Stimulated activated CD4-positive, alpha-beta T cell treated with anti-CD3 and anti-CD28 coated beads, Interleukin-1b, Interleukin-23, amount 100 ng/mL, for 4 hours (primary cell): Measurements from ENCODE around the gene CYLC1.

Experiments
- DNase-seq, 2 donors: peaks; one replicate each; pipeline ENCODE4 v3.0.0-alpha.2; 2020; ENCODE audit warnings: low read depth in 2 of 2

Gene CYLC1, protein sequence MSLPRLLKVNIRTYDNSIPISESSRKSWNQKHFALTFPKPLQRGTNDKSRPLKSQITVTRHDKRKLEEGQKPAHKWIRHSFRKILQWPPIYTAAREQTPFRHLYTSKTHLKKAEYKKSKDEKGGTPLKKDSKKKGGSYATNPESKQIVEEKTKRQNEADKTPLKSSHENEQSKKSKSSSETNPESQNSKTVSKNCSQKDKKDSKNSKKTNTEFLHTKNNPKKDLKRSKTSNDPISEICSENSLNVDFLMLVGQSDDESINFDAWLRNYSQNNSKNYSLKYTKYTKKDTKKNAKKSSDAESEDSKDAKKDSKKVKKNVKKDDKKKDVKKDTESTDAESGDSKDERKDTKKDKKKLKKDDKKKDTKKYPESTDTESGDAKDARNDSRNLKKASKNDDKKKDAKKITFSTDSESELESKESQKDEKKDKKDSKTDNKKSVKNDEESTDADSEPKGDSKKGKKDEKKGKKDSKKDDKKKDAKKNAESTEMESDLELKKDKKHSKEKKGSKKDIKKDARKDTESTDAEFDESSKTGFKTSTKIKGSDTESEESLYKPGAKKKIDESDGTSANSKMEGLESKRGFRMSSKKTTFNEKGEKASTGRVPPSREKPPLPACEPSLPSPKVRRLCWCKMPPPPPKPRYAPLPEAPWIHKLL

DNA sequence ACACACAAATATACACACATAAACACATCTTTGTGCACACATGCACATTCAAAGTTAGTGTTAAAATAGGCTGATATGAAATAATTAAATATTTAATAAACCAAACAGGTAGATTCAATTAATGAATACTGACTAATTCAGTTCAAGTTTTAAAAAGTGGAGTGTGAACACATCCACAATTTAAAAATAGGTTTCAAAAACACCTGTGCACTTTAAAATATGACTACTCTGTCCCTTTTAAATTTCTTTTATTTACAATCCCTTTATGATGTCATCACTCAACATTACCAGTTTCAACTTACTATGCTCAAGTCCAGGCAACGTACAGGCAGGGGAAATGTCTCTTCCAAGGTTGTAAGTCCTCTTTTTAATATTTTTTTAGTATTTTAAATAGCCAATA is at the start of gene CYLC1:
CYLC1 (plus strand) TSS at position 301 of the 400 bp plus-strand sequence; CDS start at position 338, 37 bp downstream.
- no peak for DNase-seq

DNA sequence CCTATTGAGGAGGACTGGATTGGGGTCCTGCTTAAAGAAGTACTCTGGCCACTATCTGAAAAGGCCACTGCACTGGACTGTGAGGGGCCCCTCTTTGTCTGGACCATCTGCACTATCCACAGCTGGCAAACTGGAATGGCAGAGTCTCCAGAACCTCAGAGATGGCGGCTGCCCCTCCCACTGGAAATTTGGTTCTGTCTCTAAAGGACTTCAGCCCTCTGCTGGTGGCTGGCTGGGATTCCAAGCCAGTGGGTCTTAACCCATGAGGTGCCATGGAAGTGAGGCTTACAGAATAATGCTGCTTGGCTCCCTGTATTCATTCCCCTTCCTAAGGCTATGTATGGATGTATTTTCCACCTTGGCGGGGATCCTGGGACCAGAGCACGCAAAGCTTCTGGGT is 41.6 kb upstream of the CYLC1 start:
- no peak for DNase-seq

DNA sequence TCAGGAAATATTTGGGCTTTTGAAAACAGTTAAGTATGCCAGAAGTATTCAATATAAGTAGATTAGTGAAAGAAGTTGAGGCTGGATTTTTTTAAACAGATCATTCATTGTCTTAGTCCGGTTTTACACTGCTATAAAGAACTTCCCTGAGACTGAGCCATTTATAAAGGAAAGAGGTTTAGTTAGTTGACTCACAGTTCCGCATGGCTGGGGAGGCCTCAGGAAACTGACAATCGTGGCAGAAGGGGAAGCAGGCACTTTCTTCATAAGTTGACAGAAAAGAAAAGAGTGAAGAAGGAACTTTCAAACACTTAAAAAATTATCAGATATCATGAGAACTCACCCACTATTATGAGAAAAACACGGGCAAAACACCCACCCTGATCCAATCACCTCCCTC is 31.1 kb upstream of the CYLC1 start:
- no peak for DNase-seq

DNA sequence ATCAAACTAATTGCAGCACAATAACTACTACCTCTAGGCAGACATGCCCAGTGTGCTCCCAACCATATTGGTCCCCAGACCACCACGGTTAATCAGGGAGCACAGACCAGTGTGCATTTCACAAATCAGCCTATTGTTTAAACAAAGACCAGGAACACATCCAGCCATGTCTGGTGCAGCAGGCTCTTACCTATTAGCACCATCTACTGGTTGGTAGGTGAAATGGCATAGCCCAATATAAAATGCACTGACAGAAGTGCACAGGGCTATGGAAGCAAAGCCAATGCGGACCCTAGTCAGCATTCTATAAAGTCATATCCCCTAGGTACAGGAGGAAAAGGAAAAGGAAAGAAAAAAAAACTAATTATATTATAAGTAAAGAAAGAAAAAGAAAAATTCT is 15.5 kb upstream of the CYLC1 start:
- no peak for DNase-seq

DNA sequence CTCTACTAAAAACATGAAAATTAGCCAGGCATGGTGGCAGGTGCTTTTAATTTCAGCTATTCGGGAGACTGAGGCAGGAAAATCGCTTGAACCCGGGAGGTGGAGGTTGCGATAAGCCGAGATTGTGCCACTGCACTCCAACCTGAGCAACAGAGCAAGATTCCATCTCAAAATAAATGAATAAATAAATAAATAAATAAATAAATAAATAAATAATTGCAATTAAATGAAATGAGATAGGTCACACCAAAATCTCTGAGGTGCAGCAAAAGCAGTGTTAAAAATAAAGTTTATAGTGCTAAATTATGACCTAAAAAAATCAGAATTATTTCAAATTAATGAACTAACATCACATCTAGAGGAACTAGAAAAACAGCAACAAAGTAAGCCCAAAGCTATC is 13.6 kb upstream of the CYLC1 start:
- DNase-seq, result no peak

DNA sequence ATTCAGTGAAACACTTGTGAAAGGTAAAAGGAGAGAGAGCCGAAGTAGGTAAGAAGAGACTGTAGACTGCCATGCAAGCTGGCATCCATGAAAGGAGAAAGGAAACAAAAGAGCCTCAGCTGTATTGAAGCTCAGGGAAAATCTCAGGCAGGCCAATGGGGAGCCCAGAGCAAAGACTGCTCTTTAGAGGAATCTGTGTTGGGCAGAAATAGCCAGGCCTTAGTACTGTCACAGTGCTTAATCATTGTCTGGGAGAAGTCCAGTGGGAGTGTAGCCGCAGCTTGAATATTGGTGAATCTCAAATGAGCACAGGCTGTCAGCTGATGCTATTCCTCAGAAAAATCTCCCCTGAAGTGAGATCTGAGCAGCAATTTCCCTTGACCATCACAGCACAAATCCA is 27.6 kb downstream of the CYLC1 start:
- no peak for DNase-seq

DNA sequence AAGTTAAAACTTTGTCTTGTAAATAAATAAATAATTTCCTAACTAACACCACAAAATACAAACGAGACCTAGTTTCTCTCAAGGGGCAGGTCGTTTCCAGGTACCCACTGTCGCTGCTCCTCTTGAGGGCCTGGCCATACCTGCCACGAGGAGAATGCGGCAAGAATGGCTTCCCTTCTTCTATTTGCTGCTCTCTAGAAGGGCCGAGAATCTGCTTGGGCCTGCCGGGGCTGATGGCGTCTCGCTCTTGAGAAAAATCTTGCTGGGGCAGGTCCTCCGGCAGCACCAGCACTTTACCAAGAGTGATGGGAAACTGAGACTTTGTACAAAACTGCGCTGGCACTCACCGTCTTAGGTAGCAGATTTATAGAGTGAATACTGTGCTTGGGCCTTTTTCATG is 31.5 kb downstream of the CYLC1 start:
- DNase-seq, result no peak

DNA sequence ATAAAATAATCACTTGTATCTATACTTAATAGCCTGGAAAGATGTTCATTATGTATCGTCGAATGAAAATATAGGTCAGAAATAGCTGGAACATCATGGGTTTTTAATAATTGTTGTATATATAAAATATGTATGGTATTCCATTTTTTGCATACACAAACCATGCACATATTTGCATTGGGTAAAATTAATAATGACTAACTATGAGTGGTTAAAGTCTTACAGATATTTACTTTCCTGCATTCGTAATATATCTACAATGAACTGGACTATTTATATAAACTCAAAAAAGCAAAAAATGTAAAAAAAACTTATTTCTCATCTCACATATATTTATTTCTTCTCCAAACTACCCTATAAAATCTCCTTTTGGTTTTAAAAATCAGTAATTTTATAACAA is 46.0 kb downstream of the CYLC1 start:
- no peak for DNase-seq

DNA sequence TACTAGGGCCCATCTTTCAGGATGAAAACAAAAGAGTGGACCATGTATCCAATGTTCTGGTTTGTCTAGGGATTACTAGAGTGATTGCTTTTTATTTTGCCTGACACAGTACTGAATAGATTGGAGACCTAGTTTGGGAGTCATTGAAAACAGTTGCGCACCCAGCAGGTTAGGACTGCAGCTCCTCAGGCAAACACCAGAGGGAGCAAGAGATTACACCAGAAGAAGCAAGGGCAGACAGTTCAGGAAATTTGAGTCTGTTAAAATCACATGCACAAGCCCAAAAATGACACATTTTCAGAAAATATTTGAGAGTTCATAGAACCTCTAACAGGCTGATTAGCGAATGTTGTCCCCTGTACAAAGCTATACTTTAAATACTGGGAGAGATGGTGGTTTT is 55.6 kb downstream of the CYLC1 start:
- DNase-seq, result no peak

DNA sequence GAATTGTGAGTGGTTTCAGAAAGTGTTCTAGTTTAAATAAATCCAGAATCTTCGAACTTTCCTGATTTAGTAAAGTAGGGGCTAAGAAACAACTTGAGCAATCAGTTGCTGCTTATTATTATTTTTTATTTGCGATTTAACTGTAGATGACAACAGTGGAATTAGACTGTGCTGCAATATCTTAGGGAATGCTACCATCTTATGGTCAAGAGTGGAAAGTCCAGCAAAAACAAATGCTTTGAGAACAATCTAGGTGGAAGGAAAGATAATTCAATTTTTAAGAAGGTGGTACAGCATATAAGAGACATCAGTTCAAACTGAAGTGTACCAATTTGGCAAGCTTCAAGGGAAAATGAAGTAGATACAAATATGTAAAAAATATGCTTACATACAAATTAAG is 73.3 kb downstream of the CYLC1 start:
- DNase-seq, result no peak
